ENCODE measurements around the gene TMPRSS9. TPM values are rescaled to one million over a fixed set of nuclear protein-coding genes. Genes with fewer than 3 reads are reported as not detected.

Gene TMPRSS9
- total RNA-seq, 1 experiment from 2014 or later = 0.57 TPM

- H3K9me3 Mint-ChIP-seq = no peaks in the 10 kb centered on the region
- peaks cover 11% of the 10 kb centered on the region for H3K36me3 Mint-ChIP-seq
- DNase-seq (ENCODE audit: low spot score) (no peak), ATAC-seq (no peak)
- CTCF ChIA-PET = interaction anchor here (1.2 kb wide), 1 partner anchor 68 kb away, joined by 4 read pairs; no protein-coding TSS in a partner anchor
- H3K27ac Mint-ChIP-seq = no peak overlapping the region
- H3K27me3 Mint-ChIP-seq (ENCODE audit: low read depth) = no peaks in the 10 kb centered on the region
- no peak for TF ChIP-seq GRHL2 (CRISPR knock-in tag; IDR thresholded peaks at IDR 0.05; ENCODE audit: insufficient replicate concordance, severe bottlenecking)
- no peak for TF ChIP-seq RELA (CRISPR knock-in tag; IDR thresholded peaks at IDR 0.05; ENCODE audit: borderline replicate concordance)
- TF ChIP-seq ZNF396 (CRISPR knock-in tag; IDR thresholded peaks at IDR 0.05; ENCODE audit: borderline replicate concordance) = no peak
- H3K4me3 Mint-ChIP-seq = no peak overlapping the region
- H3K4me1 Mint-ChIP-seq = no peaks in the 10 kb centered on the region
- POLR2A ChIA-PET = no interaction called here
These were observed 39.1 kb upstream of the TMPRSS9 start for GRCh38 chr19:2320939-2321338.

GRCh38 chr19:2321565-2322283 lies 38.3 kb upstream of the TMPRSS9 start:
- CTCF ChIA-PET = interaction anchor here (1.2 kb wide), 1 partner anchor 69 kb away, joined by 4 read pairs; no protein-coding TSS in a partner anchor

GRCh38 chr19:2323707-2324106 lies 36.4 kb upstream of the TMPRSS9 start:
- DNase-seq (ENCODE audit: low spot score) (no peak), ATAC-seq (no peak)
- H3K4me3 Mint-ChIP-seq = no peak overlapping the region
- CTCF ChIA-PET = no interaction called here
- H3K4me1 Mint-ChIP-seq = peaks cover 9% of the 10 kb centered on the region
- TF ChIP-seq ZBTB43 (CRISPR knock-in tag; IDR thresholded peaks at IDR 0.05) (no peak), MXD4 (CRISPR knock-in tag; IDR thresholded peaks at IDR 0.05; ENCODE audit: borderline replicate concordance) (no peak), USF2 (CRISPR knock-in tag; IDR thresholded peaks at IDR 0.05) (no peak), ATF1 (CRISPR knock-in tag; IDR thresholded peaks at IDR 0.05) (no peak)
- no peaks in the 10 kb centered on the region for H3K9me3 Mint-ChIP-seq
- POLR2A ChIA-PET = no interaction called here
- no peak overlapping the region for H3K27ac Mint-ChIP-seq
- H3K36me3 Mint-ChIP-seq = peaks cover 13% of the 10 kb centered on the region
- H3K27me3 Mint-ChIP-seq (ENCODE audit: low read depth) = no peaks in the 10 kb centered on the region

More at GRCh38 chr19:2321565-2322283, 38.3 kb upstream of the TMPRSS9 start:
- H3K4me3 Mint-ChIP-seq = no peak overlapping the region
- POLR2A ChIA-PET = interaction anchor here (0.6 kb wide), 1 partner anchor 49 kb away, joined by 3 read pairs; no protein-coding TSS in a partner anchor
- H3K27me3 Mint-ChIP-seq (ENCODE audit: low read depth) = no peaks in the 10 kb centered on the region
- DNase-seq (ENCODE audit: low spot score) (no peak), ATAC-seq (no peak)
- peaks cover 13% of the 10 kb centered on the region for H3K36me3 Mint-ChIP-seq
- no peak overlapping the region for H3K27ac Mint-ChIP-seq
- TF ChIP-seq ZNF317 (CRISPR knock-in tag; IDR thresholded peaks at IDR 0.05; ENCODE audit: borderline replicate concordance, low read depth) = no peak
- no peak for TF ChIP-seq NFE2L1 (CRISPR knock-in tag; IDR thresholded peaks at IDR 0.05)
- TF ChIP-seq FOXK1 (CRISPR knock-in tag; IDR thresholded peaks at IDR 0.05) = no peak
- TF ChIP-seq SMAD4 (CRISPR knock-in tag; IDR thresholded peaks at IDR 0.05) = no peak
- no peak for TF ChIP-seq ZBTB21 (CRISPR knock-in tag; IDR thresholded peaks at IDR 0.05; ENCODE audit: borderline replicate concordance)
- TF ChIP-seq GABPB1 (CRISPR knock-in tag; IDR thresholded peaks at IDR 0.05) = no peak
- no peak for TF ChIP-seq ATF1 (CRISPR knock-in tag; IDR thresholded peaks at IDR 0.05)
- TF ChIP-seq ZNF263 (CRISPR knock-in tag; IDR thresholded peaks at IDR 0.05; ENCODE audit: low read depth) = no peak
- no peak for TF ChIP-seq GTF2I (CRISPR knock-in tag; conservative IDR thresholded peaks at IDR 0.05)
- TF ChIP-seq JUN (CRISPR knock-in tag; IDR thresholded peaks at IDR 0.05) = no peak
- TF ChIP-seq E2F5 (CRISPR knock-in tag; IDR thresholded peaks at IDR 0.05) = no peak
- TF ChIP-seq NFYB (CRISPR knock-in tag; conservative IDR thresholded peaks at IDR 0.05; ENCODE audit: low read depth) = no peak
- TF ChIP-seq CDX4 (CRISPR knock-in tag; IDR thresholded peaks at IDR 0.05; ENCODE audit: borderline replicate concordance) = no peak
- TF ChIP-seq MAX (CRISPR knock-in tag; IDR thresholded peaks at IDR 0.05) = no peak
- no peak for TF ChIP-seq IRF2 (CRISPR knock-in tag; IDR thresholded peaks at IDR 0.05; ENCODE audit: borderline replicate concordance, low read depth)
- no peak for TF ChIP-seq RORB (CRISPR knock-in tag; IDR thresholded peaks at IDR 0.05)
- TF ChIP-seq OVOL2 (CRISPR knock-in tag; IDR thresholded peaks at IDR 0.05; ENCODE audit: borderline replicate concordance) = no peak
- TF ChIP-seq HMGA2 (CRISPR knock-in tag; IDR thresholded peaks at IDR 0.05) = no peak
- no peak for TF ChIP-seq ZNF423 (CRISPR knock-in tag; IDR thresholded peaks at IDR 0.05)
- H3K9me3 Mint-ChIP-seq = no peaks in the 10 kb centered on the region
- no peaks in the 10 kb centered on the region for H3K4me1 Mint-ChIP-seq

All from WTC11 (cell line).